DOHH2 (cell line): Measurements from ENCODE around the gene ZNF322.

Source experiments
- H3F3A ChIP-seq: fragments of 200-600 bp; sonication (generic), shearing (Covaris generic); 2 replicates; pipeline ENCODE4 v1.6.0; 2016; ENCODE audit warnings: antibody characterized with exemption, mild to moderate bottlenecking; ENCODE audit not compliant: control insufficient read depth, insufficient read depth
- H3K27ac ChIP-seq: fragments of 200-600 bp; sonication (generic); 2 replicates; pipeline ENCODE4 v1.5.1; 2014; ENCODE audit warnings: low read depth, mild to moderate bottlenecking, low read length, moderate library complexity
- H3K27me3 ChIP-seq: fragments of 200-600 bp; sonication (generic); 2 replicates; pipeline ENCODE4 v1.6.1; 2014; ENCODE audit warnings: mild to moderate bottlenecking, low read length, mixed read lengths; ENCODE audit not compliant: control insufficient read depth
- H3K36me3 ChIP-seq: fragments of 200-600 bp; sonication (generic); 2 replicates; pipeline ENCODE4 v1.6.1; 2014; ENCODE audit warnings: mild to moderate bottlenecking, low read length, moderate library complexity, mixed read lengths; ENCODE audit not compliant: control insufficient read depth
- H3K4me1 ChIP-seq: fragments of 200-600 bp; sonication (generic); 2 replicates; pipeline ENCODE4 v1.6.1; 2014; ENCODE audit warnings: mild to moderate bottlenecking, low read length, mixed read lengths; ENCODE audit not compliant: control insufficient read depth
- H3K4me2 ChIP-seq: fragments of 200-600 bp; sonication (generic); 2 replicates; pipeline ENCODE4 v1.6.0; 2014; ENCODE audit warnings: mild to moderate bottlenecking, low read length, moderate library complexity
- H3K4me3 ChIP-seq: fragments of 200-600 bp; sonication (generic); 2 replicates; pipeline ENCODE4 v1.5.1; 2014; ENCODE audit warnings: mild to moderate bottlenecking, low read length, mixed read lengths
- H3K79me2 ChIP-seq: fragments of 200-600 bp; sonication (generic); 2 replicates; pipeline ENCODE4 v1.6.1; 2014; ENCODE audit warnings: mild to moderate bottlenecking, low read length, mixed read lengths; ENCODE audit not compliant: control insufficient read depth
- H3K9me2 ChIP-seq: fragments of 200-600 bp; sonication (generic); replicated peaks from 2 replicates; pipeline ENCODE4 v1.6.1; 2014; ENCODE audit warnings: mild to moderate bottlenecking, low read length, mixed read lengths; ENCODE audit not compliant: control insufficient read depth
- H3K9me3 ChIP-seq: fragments of 200-600 bp; sonication (generic); 2 replicates; pipeline ENCODE4 v1.6.1; 2014; ENCODE audit warnings: antibody characterized with exemption, low read length, mixed read lengths; ENCODE audit not compliant: control insufficient read depth, insufficient read depth
- H4K20me1 ChIP-seq: fragments of 200-600 bp; sonication (generic); 2 replicates; pipeline ENCODE4 v1.6.0; 2014; ENCODE audit warnings: low read depth, mild to moderate bottlenecking, antibody characterized with exemption, low read length, moderate library complexity; ENCODE audit not compliant: control insufficient read depth, insufficient read depth
- EZH2phosphoT487 ChIP-seq: fragments of 200-600 bp; sonication (generic); IDR thresholded peaks from 2 replicates; pipeline ENCODE4 v1.6.1; 2017; ENCODE audit warnings: borderline replicate concordance, mild to moderate bottlenecking, antibody characterized with exemption, low read length, moderate library complexity, mixed read lengths
- TF ChIP-seq, protein P1 (sequence below): fragments of 200-600 bp; sonication (generic); IDR thresholded peaks from one replicate; pipeline ENCODE4 v1.5.1; 2014; ENCODE audit warnings: antibody characterized with exemption, mild to moderate bottlenecking, low read depth, low read length; ENCODE audit not compliant: poor library complexity, severe bottlenecking

The ZNF322 gene

DNA sequence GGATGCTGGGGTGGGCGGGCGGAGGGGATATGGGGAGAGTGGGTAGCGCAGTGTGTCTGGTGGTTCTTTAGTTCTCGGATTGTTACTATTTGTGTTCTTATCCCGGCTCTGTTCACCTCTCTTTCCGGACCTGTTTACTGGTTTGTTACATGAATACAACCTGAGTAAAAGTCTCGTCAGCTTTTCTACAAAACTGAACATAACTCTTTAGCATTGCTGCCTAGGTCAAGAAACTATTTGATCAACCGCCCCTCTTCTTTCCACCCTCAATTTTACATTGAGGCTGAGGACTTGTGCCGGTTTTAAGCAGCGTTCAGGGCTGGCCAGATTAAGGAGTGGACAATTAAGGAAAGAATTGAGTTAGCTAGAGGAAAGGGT is 62.2 kb downstream of the ZNF322 start:
- H3K4me3 ChIP-seq, result peak overlapping the region; percentile 99
- peaks cover 7% of the 10 kb centered on the region for H3F3A ChIP-seq
- peaks cover 28% of the 10 kb centered on the region for H3K79me2 ChIP-seq
- H3K4me2 ChIP-seq, result peak overlapping the region; percentile 97
- H3K27ac ChIP-seq, result peak overlapping the region; percentile 56; the same call in 1 of the 2 replicates
- H3K9me2 ChIP-seq, result no peaks in the 10 kb centered on the region
- H3K27me3 ChIP-seq, result no peaks in the 10 kb centered on the region
- H3K9me3 ChIP-seq, result no peaks in the 10 kb centered on the region
- peaks cover 4% of the 10 kb centered on the region; the same call in 1 of the 2 replicates for H4K20me1 ChIP-seq
- H3K36me3 ChIP-seq, result peaks cover 32% of the 10 kb centered on the region
- H3K4me1 ChIP-seq, result peaks cover 25% of the 10 kb centered on the region
- TF ChIP-seq, protein P1, sequence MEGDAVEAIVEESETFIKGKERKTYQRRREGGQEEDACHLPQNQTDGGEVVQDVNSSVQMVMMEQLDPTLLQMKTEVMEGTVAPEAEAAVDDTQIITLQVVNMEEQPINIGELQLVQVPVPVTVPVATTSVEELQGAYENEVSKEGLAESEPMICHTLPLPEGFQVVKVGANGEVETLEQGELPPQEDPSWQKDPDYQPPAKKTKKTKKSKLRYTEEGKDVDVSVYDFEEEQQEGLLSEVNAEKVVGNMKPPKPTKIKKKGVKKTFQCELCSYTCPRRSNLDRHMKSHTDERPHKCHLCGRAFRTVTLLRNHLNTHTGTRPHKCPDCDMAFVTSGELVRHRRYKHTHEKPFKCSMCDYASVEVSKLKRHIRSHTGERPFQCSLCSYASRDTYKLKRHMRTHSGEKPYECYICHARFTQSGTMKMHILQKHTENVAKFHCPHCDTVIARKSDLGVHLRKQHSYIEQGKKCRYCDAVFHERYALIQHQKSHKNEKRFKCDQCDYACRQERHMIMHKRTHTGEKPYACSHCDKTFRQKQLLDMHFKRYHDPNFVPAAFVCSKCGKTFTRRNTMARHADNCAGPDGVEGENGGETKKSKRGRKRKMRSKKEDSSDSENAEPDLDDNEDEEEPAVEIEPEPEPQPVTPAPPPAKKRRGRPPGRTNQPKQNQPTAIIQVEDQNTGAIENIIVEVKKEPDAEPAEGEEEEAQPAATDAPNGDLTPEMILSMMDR, result no peak
- no peak for TF ChIP-seq EZH2phosphoT487

DNA sequence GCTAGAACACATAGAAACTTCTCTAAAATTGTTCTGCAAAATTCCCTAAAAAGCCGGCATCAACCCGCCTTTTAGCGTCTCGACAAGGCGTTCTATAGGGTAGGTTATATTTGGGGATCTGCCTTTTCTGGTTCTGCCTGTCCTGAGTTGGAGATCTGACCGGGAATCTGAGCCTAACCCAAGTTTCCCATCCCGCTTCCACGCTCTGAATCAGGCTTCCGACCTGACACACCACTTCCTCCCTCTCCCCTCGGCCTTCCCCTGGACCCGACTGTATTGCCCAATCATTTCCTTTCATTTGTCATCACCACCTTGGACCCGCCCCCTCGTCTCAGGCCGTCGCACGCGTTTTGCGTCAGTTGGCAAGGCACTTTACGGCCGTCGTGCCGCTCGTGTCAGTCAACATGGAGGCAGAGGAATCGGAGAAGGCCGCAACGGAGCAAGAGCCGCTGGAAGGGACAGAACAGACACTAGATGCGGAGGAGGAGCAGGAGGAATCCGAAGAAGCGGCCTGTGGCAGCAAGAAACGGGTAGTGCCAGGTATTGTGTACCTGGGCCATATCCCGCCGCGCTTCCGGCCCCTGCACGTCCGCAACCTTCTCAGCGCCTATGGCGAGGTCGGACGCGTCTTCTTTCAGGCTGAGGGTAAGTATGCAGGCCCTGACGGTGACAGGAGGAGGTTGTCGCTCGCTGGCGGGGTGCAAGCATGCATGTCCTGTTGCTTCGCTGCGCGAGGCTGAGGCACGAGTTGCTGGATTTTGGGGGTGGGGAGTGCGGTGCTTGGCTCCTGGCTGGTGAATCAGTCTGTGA is 62.8 kb downstream of the ZNF322 start, which contains the start of gene ABT1:
ABT1 (plus strand) TSS at position 375 of the 810 bp plus-strand sequence; CDS start at position 405, 30 bp downstream.
- no peaks in the 10 kb centered on the region for H3K9me2 ChIP-seq
- TF ChIP-seq, protein P1, result no peak
- no peak for TF ChIP-seq EZH2phosphoT487
- peaks cover 7% of the 10 kb centered on the region for H3F3A ChIP-seq
- H3K27ac ChIP-seq, result peak within 1 kb of the TSS; percentile 56
- peaks cover 26% of the 10 kb centered on the region for H3K4me1 ChIP-seq
- H3K36me3 ChIP-seq, result peaks cover 32% of the 10 kb centered on the region
- H3K27me3 ChIP-seq, result no peaks in the 10 kb centered on the region
- peak within 1 kb of the TSS; percentile 99 for H3K4me3 ChIP-seq
- H3K79me2 ChIP-seq, result peaks cover 28% of the 10 kb centered on the region
- H3K4me2 ChIP-seq, result peak within 1 kb of the TSS; percentile 97
- no peaks in the 10 kb centered on the region for H3K9me3 ChIP-seq
- H4K20me1 ChIP-seq, result peaks cover 4% of the 10 kb centered on the region; the same call in 1 of the 2 replicates

DNA sequence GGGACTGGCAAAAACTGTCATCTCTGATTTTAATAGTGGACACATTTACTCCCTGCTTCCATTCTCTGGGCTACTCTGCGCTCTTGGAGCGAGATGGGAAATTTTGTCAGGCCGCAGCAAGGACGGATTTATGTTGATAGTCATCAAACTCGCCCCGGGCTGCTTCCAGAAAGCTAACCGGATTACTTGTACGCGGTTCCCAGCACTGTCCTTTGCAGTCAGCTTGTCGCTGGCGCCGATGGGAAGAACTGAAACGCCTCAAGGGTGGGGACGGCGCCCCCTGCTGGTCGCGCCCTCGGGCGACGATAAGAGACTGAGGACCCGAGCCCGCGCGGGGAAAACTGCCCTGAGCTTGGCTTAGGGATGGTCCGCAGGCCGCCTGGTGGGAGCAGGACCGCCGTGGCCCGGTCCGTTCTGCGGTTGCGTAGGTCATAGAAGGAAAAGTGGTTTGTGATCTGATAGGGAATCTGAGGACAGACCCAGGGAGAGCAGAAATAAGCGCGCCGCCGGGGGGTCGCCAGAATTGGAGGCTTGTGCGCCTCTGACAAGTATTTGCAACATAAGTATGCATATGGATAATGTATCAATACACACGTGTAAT is 63.8 kb downstream of the ZNF322 start:
- Histone ChIP-seq H3K79me2 (peaks cover 28% of the 10 kb centered on the region), H3K9me3 (no peaks in the 10 kb centered on the region), H3K27ac (peak overlapping the region; percentile 56), H3K4me3 (peak overlapping the region; percentile 99), H3K27me3 (no peaks in the 10 kb centered on the region), H3K36me3 (peaks cover 32% of the 10 kb centered on the region), H3K4me2 (peak overlapping the region; percentile 97), H4K20me1 (peaks cover 4% of the 10 kb centered on the region; the same call in 1 of the 2 replicates), H3K9me2 (no peaks in the 10 kb centered on the region), H3F3A (peaks cover 7% of the 10 kb centered on the region), H3K4me1 (peaks cover 26% of the 10 kb centered on the region)
- TF ChIP-seq EZH2phosphoT487, result no peak
- TF ChIP-seq, protein P1, result peak; percentile 97
